Heart left ventricle (tissue), 16 donors: ENCODE measurements around the gene VKORC1. TPM values are rescaled to one million over a fixed set of nuclear protein-coding genes. Genes with fewer than 3 reads are reported as not detected.

Experiments
- ATAC-seq, 4 donors: fragments of 200-7000 bp; cut with Tn5 transposase; one replicate each; pipeline ENCODE4 v1.9.1; 2020 to 2022; ENCODE audit warnings: moderate library complexity in 4 of 4, mild to moderate bottlenecking in 3 of 4, moderate number of reproducible peaks in 1 of 4
- DNase-seq, 5 donors: peaks; one replicate each; pipeline ENCODE4 v3.0.0-alpha.2; 2020
- H3K27ac ChIP-seq, 12 donors: fragments of 200-600 bp; sonication (generic) in 4 of 12; one replicate each; pipeline versions ENCODE4 v1.5.0 to v1.8.0; 2016 to 2022; ENCODE audit warnings: mild to moderate bottlenecking in 2 of 12
- H3K27me3 ChIP-seq, 9 donors: fragments of 200-600 bp; sonication (generic) in 2 of 9; one replicate each; pipeline versions ENCODE4 v1.5.1 to v1.8.0; 2016 to 2022; ENCODE audit warnings: mild to moderate bottlenecking in 3 of 9
- H3K36me3 ChIP-seq, 9 donors: fragments of 200-600 bp; sonication (generic) in 2 of 9; one replicate each; pipeline versions ENCODE4 v1.5.0 to v1.8.0; 2018 to 2022; ENCODE audit warnings: mild to moderate bottlenecking in 2 of 9
- H3K4me1 ChIP-seq, 12 donors: fragments of 200-600 bp; sonication (generic) in 4 of 12; one replicate each; pipeline versions ENCODE4 v1.5.0 to v1.8.0; 2016 to 2022; ENCODE audit warnings: mild to moderate bottlenecking in 3 of 12
- H3K4me3 ChIP-seq, 12 donors: fragments of 200-600 bp; sonication (generic) in 4 of 12; one replicate each; pipeline versions ENCODE4 v1.5.0 to v1.8.0; 2017 to 2022; ENCODE audit warnings: mild to moderate bottlenecking in 9 of 12, moderate library complexity in 4 of 12
- H3K9me3 ChIP-seq, 12 donors: fragments of 200-600 bp; sonication (generic) in 4 of 12; one replicate each; pipeline versions ENCODE4 v1.5.0 to v1.8.0; 2016 to 2022; ENCODE audit warnings: mild to moderate bottlenecking in 1 of 12
- CTCF ChIP-seq, 12 donors: fragments of 200-600 bp; sonication (generic) in 4 of 12; IDR thresholded peaks; one replicate each; pipeline versions ENCODE4 v1.5.0 to v1.8.0; 2018 to 2022; ENCODE audit warnings: antibody characterized with exemption in 12 of 12, mild to moderate bottlenecking in 5 of 12
- POLR2A ChIP-seq, 2 donors: fragments of 450-650 bp; IDR thresholded peaks; one replicate each; pipeline ENCODE4 v1.6.1; 2017; ENCODE audit warnings: antibody characterized with exemption in 2 of 2, mild to moderate bottlenecking in 2 of 2, moderate library complexity in 2 of 2
- WGBS, 4 donors: extraction: QIAGEN DNeasy Blood & Tissue Kit in 2 of 4; methylation state at CpG; one replicate each; pipeline versions ENCODE4 v1.1.5 to v1.1.7; 2013 to 2018; 5-methylcytosine and 5-hydroxymethylcytosine counted together
- intact Hi-C, 10 donors: fragments of 100-400 bp; cut with DNase I; formaldehyde crosslinking; loops; one replicate each; pipeline versions ENCODE4 v1.11.1 to v1.14.2; 2022
- polyA plus RNA-seq, 2 donors: library from polyadenylated mRNA; stranded (reverse); fragments of 200-250 nt; gene quantifications; one replicate each; pipeline ENCODE4 v1.2.3, GENCODE V29; 2013
- total RNA-seq, 9 donors: library from RNA; depleted of rRNA in 2 of 9; stranded (reverse); fragments of >200 nt in 2 of 9; fragmentation: NEBNext Ultra II Directional in 3 of 9; extraction: Animal tissue kit (Norgen Biotek cat#: 25700) in 3 of 9; gene quantifications; one replicate each; pipeline versions ENCODE4 v1.1.0 to v1.2.4, GENCODE V29; 2016 to 2023
- donor health status: ischemic (EF 13 %, LVEDD 7.1; RV severe dilation, severe dysfunction).
- donor health status: healthy with polysubstance abuse.
- donor health status: DM: no; HTN: yes; CAD: no.
- donor health status: DM: no; HTN: no; CAD: no.
- donor health status: ischemic (EF 25% LVEDD 6.9; RV normal size, moderate dysfunction).
- donor health status: ischemic (EF 25% LVEDD 5.7; RV mildly dilated, moderate dysfunction).
- donor health status: healthy.
- donor health status: DM: yes; HTN: yes; CAD: no.
- donor health status: ischemic (EF 35%, LVEDD 5.7; RV mildly dilated, moderate dysfunction).
- donor health status: nonischemic (EF 11% LVEDD 7.7; RV severe dilation, severe dysfunction).
- donor health status: DM: yes; HTN: yes; CAD: no.
- donor health status: PGD.
- donor health status: ischemic (EF 29% LVEDD 5.4; RV normal size, mild dysfunction).
- donor health status: nonischemic (EF 23%, LVEDD 6.1; RV moderate dilation, normal function).

The VKORC1 gene
- total and polyA plus RNA-seq, 11 donors: 25.9 to 134 (median 42.0) TPM

GRCh38 chr16:31083556-31083955, 11.0 kb downstream of the VKORC1 start:
- 65 to 72% (median 68%) methylated on average over 4 to 5 of the region's 5 CpGs for WGBS, 4 donors
- no peak overlapping the region for H3K4me3 ChIP-seq
- TF ChIP-seq CTCF (IDR thresholded peaks at IDR 0.05): no peak
- no peak for TF ChIP-seq POLR2A (IDR thresholded peaks at IDR 0.05)
- intact Hi-C loops: no loop called here
- peaks cover 0 to 82% (median 56%) of the 10 kb centered on the region in 9 donors for H3K36me3 ChIP-seq
- H3K9me3 ChIP-seq: no peaks in the 10 kb centered on the region
- H3K27ac ChIP-seq: no peak overlapping the region
- H3K4me1 ChIP-seq: peaks cover 0 to 24% (median 0%) of the 10 kb centered on the region in 12 donors
- ATAC-seq (no peak), DNase-seq (no peak)
- no peaks in the 10 kb centered on the region for H3K27me3 ChIP-seq

- H3K4me3 ChIP-seq: no peak overlapping the region
- TF ChIP-seq CTCF (IDR thresholded peaks at IDR 0.05): no peak
- ATAC-seq (no peak), DNase-seq (no peak)
- H3K4me1 ChIP-seq: peaks cover 0 to 24% (median 0%) of the 10 kb centered on the region in 12 donors
- H3K36me3 ChIP-seq: peaks cover 0 to 87% (median 60%) of the 10 kb centered on the region in 9 donors
- no peak overlapping the region for H3K27ac ChIP-seq
- intact Hi-C loops: no loop called here
- H3K9me3 ChIP-seq: no peaks in the 10 kb centered on the region
- no peaks in the 10 kb centered on the region for H3K27me3 ChIP-seq
- 63 to 71% (median 66%) methylated on average over 6 to 9 of the region's 9 CpGs for WGBS, 4 donors
Observed at GRCh38 chr16:31083081-31083480, 11.5 kb downstream of the VKORC1 start.

GRCh38 chr16:31082368-31083045, 12.1 kb downstream of the VKORC1 start:
- ATAC-seq (no peak), DNase-seq (no peak)
- peaks cover 0 to 24% (median 0%) of the 10 kb centered on the region in 12 donors for H3K4me1 ChIP-seq
- WGBS, 4 donors: 62 to 76% (median 70%) methylated on average over 8 to 14 of the region's 14 CpGs
- H3K27me3 ChIP-seq: no peaks in the 10 kb centered on the region
- H3K4me3 ChIP-seq: no peak overlapping the region
- no peak overlapping the region for H3K27ac ChIP-seq
- intact Hi-C loops: no loop called here
- H3K36me3 ChIP-seq: peaks cover 0 to 93% (median 66%) of the 10 kb centered on the region in 9 donors
- TF ChIP-seq CTCF (IDR thresholded peaks at IDR 0.05) (no peak), POLR2A (IDR thresholded peaks at IDR 0.05) (no peak)
- H3K9me3 ChIP-seq: no peaks in the 10 kb centered on the region

- intact Hi-C loops: no loop called here
- DNase-seq (no peak), ATAC-seq (no peak)
- Histone ChIP-seq H3K27me3 (no peaks in the 10 kb centered on the region), H3K27ac (no peak overlapping the region), H3K9me3 (no peaks in the 10 kb centered on the region), H3K4me1 (peaks cover 0 to 24% (median 0%) of the 10 kb centered on the region in 12 donors), H3K4me3 (no peak overlapping the region), H3K36me3 (peaks cover 0 to 93% (median 70%) of the 10 kb centered on the region in 9 donors)
- TF ChIP-seq CTCF (IDR thresholded peaks at IDR 0.05) (no peak), POLR2A (IDR thresholded peaks at IDR 0.05) (no peak)
- WGBS, 4 donors: 84 to 88% (median 86%) methylated on average over 26 of the region's 26 CpGs
Observed at GRCh38 chr16:31081428-31082351, 12.9 kb downstream of the VKORC1 start.
